Left forelimb (tissue), 1 donor: ENCODE measurements around the gene SLC7A4.
"Not testable (repeated sequence)": the region's sequence is repeated elsewhere in the genome, so short reads cannot be mapped to it uniquely, and the experiment has no call there.

Source experiments
- DNase-seq: peaks from one replicate; pipeline ENCODE4 v3.0.0-alpha.2; 2018; ENCODE audit warnings: low spot score

Gene SLC7A4

GRCh38 chr22:21041937-21042336 lies 9.6 kb upstream of the SLC7A4 start:
- no peak for DNase-seq

GRCh38 chr22:21039158-21039557 lies 6.8 kb upstream of the SLC7A4 start:
- DNase-seq: not testable (repeated sequence)

- DNase-seq: no peak
Observed at GRCh38 chr22:21038405-21038804, 6.0 kb upstream of the SLC7A4 start.

GRCh38 chr22:21034989-21035388 lies 2.6 kb upstream of the SLC7A4 start:
- no peak for DNase-seq

- no peak for DNase-seq
Observed at GRCh38 chr22:21033895-21034294, 1.5 kb upstream of the SLC7A4 start.

- DNase-seq: no peak
Observed at GRCh38 chr22:21032868-21033688, 717 bp upstream of the SLC7A4 start.

GRCh38 chr22:21031545-21032036 lies 770 bp downstream of the SLC7A4 start:
- DNase-seq: no peak

- DNase-seq: no peak
Observed at GRCh38 chr22:21030621-21031544, 1.5 kb downstream of the SLC7A4 start.

GRCh38 chr22:21030032-21030431 lies 2.3 kb downstream of the SLC7A4 start:
- no peak for DNase-seq

GRCh38 chr22:21029486-21030025 lies 2.8 kb downstream of the SLC7A4 start:
- no peak for DNase-seq

- DNase-seq: no peak
Observed at GRCh38 chr22:21028277-21029251, 3.8 kb downstream of the SLC7A4 start.

- DNase-seq: no peak
Observed at GRCh38 chr22:21026783-21027692, 5.3 kb downstream of the SLC7A4 start.

- DNase-seq: no peak
Observed at GRCh38 chr22:21025763-21026755, 6.3 kb downstream of the SLC7A4 start.

- DNase-seq: no peak
Observed at GRCh38 chr22:21025266-21025665, 7.1 kb downstream of the SLC7A4 start.

GRCh38 chr22:21022955-21023614 lies 9.3 kb downstream of the SLC7A4 start:
- no peak for DNase-seq

- DNase-seq: no peak
Observed at GRCh38 chr22:21022507-21022906, 9.9 kb downstream of the SLC7A4 start.

- DNase-seq: no peak
Observed at GRCh38 chr22:21020802-21021429, 11.4 kb downstream of the SLC7A4 start.

GRCh38 chr22:21018314-21018713 lies 14.0 kb downstream of the SLC7A4 start:
- no peak for DNase-seq
